Medulla oblongata (tissue), 1 donor: ENCODE measurements around the gene CCR2.
"Not testable (repeated sequence)": the region's sequence is repeated elsewhere in the genome, so short reads cannot be mapped to it uniquely, and the experiment has no call there.

ENCODE experiments used
- DNase-seq: peaks from one replicate; pipeline ENCODE4 v3.0.0-alpha.2; 2015; ENCODE audit errors: extremely low spot score

The CCR2 gene

GRCh38 chr3:46378426-46378942 lies 24.6 kb downstream of the CCR2 start:
- DNase-seq: peak; percentile 87

- peak; percentile 31 for DNase-seq
Observed at GRCh38 chr3:46380471-46381221, 26.7 kb downstream of the CCR2 start.

GRCh38 chr3:46381625-46382024 lies 27.7 kb downstream of the CCR2 start:
- no peak for DNase-seq

GRCh38 chr3:46383211-46383950 lies 29.5 kb downstream of the CCR2 start:
- DNase-seq: peak; percentile 37

GRCh38 chr3:46383951-46384330 lies 30.0 kb downstream of the CCR2 start:
- no peak for DNase-seq

GRCh38 chr3:46386205-46386604 lies 32.3 kb downstream of the CCR2 start:
- DNase-seq: peak; percentile 74

GRCh38 chr3:46388847-46389246 lies 34.9 kb downstream of the CCR2 start:
- not testable (repeated sequence) for DNase-seq

- no peak for DNase-seq
Observed at GRCh38 chr3:46389306-46389705, 35.4 kb downstream of the CCR2 start.

- DNase-seq: not testable (repeated sequence)
Observed at GRCh38 chr3:46391526-46391925, 37.6 kb downstream of the CCR2 start.

GRCh38 chr3:46393011-46393410 lies 39.1 kb downstream of the CCR2 start:
- DNase-seq: no peak

- DNase-seq: no peak
Observed at GRCh38 chr3:46393554-46394434, 39.9 kb downstream of the CCR2 start.

GRCh38 chr3:46395210-46395661 lies 41.3 kb downstream of the CCR2 start:
- no peak for DNase-seq

GRCh38 chr3:46395766-46396530 lies 42.0 kb downstream of the CCR2 start:
- DNase-seq: no peak

- DNase-seq: no peak
Observed at GRCh38 chr3:46397111-46397510, 43.2 kb downstream of the CCR2 start.

GRCh38 chr3:46398186-46398955 lies 44.5 kb downstream of the CCR2 start:
- no peak for DNase-seq

GRCh38 chr3:46399098-46399497 lies 45.2 kb downstream of the CCR2 start:
- DNase-seq: no peak

- DNase-seq: no peak
Observed at GRCh38 chr3:46399557-46399956, 45.6 kb downstream of the CCR2 start.

GRCh38 chr3:46400000-46400734 lies 46.3 kb downstream of the CCR2 start:
- no peak for DNase-seq

GRCh38 chr3:46400846-46401245 lies 46.9 kb downstream of the CCR2 start:
- DNase-seq: no peak

GRCh38 chr3:46401579-46401978 lies 47.7 kb downstream of the CCR2 start:
- DNase-seq: no peak
